ENCODE measurements around the gene OOEP.
"Not testable (repeated sequence)": the region's sequence is repeated elsewhere in the genome, so short reads cannot be mapped to it uniquely, and the experiment has no call there.

Gene OOEP

GRCh38 chr6:73388433-73388799, 18.7 kb upstream of the OOEP start:
- Histone ChIP-seq H3K27ac (ENCODE audit: low read depth, low read length) (no peak overlapping the region), H3K27me3 (ENCODE audit: control insufficient read depth, insufficient read depth, low read length) (no peaks in the 10 kb centered on the region), H3K9ac (ENCODE audit: low read length) (no peak overlapping the region)

GRCh38 chr6:73382462-73383113, 12.9 kb upstream of the OOEP start:
- no peak overlapping the region for H3K4me3 ChIP-seq (ENCODE audit: low read length)
- no peaks in the 10 kb centered on the region for H3K27me3 ChIP-seq (ENCODE audit: control insufficient read depth, insufficient read depth, low read length)
- H3K36me3 ChIP-seq (ENCODE audit: control insufficient read depth, insufficient read depth, low read length): no peaks in the 10 kb centered on the region
- no peak overlapping the region for H3K27ac ChIP-seq (ENCODE audit: low read depth, low read length)
- no peak overlapping the region for H3K9ac ChIP-seq (ENCODE audit: low read length)
- no peaks in the 10 kb centered on the region for H3K4me1 ChIP-seq (ENCODE audit: control insufficient read depth, insufficient read depth, low read length)

More at GRCh38 chr6:73388433-73388799, 18.7 kb upstream of the OOEP start:
- H3K36me3 ChIP-seq (ENCODE audit: control insufficient read depth, insufficient read depth, low read length): no peaks in the 10 kb centered on the region
- peaks cover 2% of the 10 kb centered on the region for H3K4me1 ChIP-seq (ENCODE audit: control insufficient read depth, insufficient read depth, low read length)
- H3K4me3 ChIP-seq (ENCODE audit: low read length): peak overlapping the region; percentile 43

GRCh38 chr6:73381531-73381930, 11.8 kb upstream of the OOEP start:
- H3K4me3 ChIP-seq (ENCODE audit: low read length); H3K4me1 ChIP-seq (ENCODE audit: control insufficient read depth, insufficient read depth, low read length); H3K27me3 ChIP-seq (ENCODE audit: control insufficient read depth, insufficient read depth, low read length); H3K27ac ChIP-seq (ENCODE audit: low read depth, low read length); H3K9ac ChIP-seq (ENCODE audit: low read length); H3K36me3 ChIP-seq (ENCODE audit: control insufficient read depth, insufficient read depth, low read length): not testable (repeated sequence)

- Histone ChIP-seq H3K4me3 (ENCODE audit: low read length) (no peak overlapping the region), H3K27me3 (ENCODE audit: control insufficient read depth, insufficient read depth, low read length) (no peaks in the 10 kb centered on the region), H3K4me1 (ENCODE audit: control insufficient read depth, insufficient read depth, low read length) (no peaks in the 10 kb centered on the region), H3K27ac (ENCODE audit: low read depth, low read length) (no peak overlapping the region), H3K36me3 (ENCODE audit: control insufficient read depth, insufficient read depth, low read length) (no peaks in the 10 kb centered on the region), H3K9ac (ENCODE audit: low read length) (no peak overlapping the region)
These were observed 7.5 kb upstream of the OOEP start for GRCh38 chr6:73377225-73377624.

- Histone ChIP-seq H3K4me3 (ENCODE audit: low read length) (no peak overlapping the region), H3K27me3 (ENCODE audit: control insufficient read depth, insufficient read depth, low read length) (no peaks in the 10 kb centered on the region), H3K27ac (ENCODE audit: low read depth, low read length) (no peak overlapping the region), H3K36me3 (ENCODE audit: control insufficient read depth, insufficient read depth, low read length) (no peaks in the 10 kb centered on the region), H3K4me1 (ENCODE audit: control insufficient read depth, insufficient read depth, low read length) (no peaks in the 10 kb centered on the region), H3K9ac (ENCODE audit: low read length) (no peak overlapping the region)
These were observed 5.5 kb upstream of the OOEP start for GRCh38 chr6:73375216-73375615.

GRCh38 chr6:73372516-73372915, 2.8 kb upstream of the OOEP start:
- Histone ChIP-seq H3K9ac (ENCODE audit: low read length) (no peak overlapping the region), H3K36me3 (ENCODE audit: control insufficient read depth, insufficient read depth, low read length) (no peaks in the 10 kb centered on the region), H3K4me1 (ENCODE audit: control insufficient read depth, insufficient read depth, low read length) (no peaks in the 10 kb centered on the region), H3K27ac (ENCODE audit: low read depth, low read length) (no peak overlapping the region), H3K4me3 (ENCODE audit: low read length) (no peak overlapping the region), H3K27me3 (ENCODE audit: control insufficient read depth, insufficient read depth, low read length) (no peaks in the 10 kb centered on the region)

- no peaks in the 10 kb centered on the region for H3K36me3 ChIP-seq (ENCODE audit: control insufficient read depth, insufficient read depth, low read length)
- no peak overlapping the region for H3K27ac ChIP-seq (ENCODE audit: low read depth, low read length)
- H3K27me3 ChIP-seq (ENCODE audit: control insufficient read depth, insufficient read depth, low read length): no peaks in the 10 kb centered on the region
- H3K4me1 ChIP-seq (ENCODE audit: control insufficient read depth, insufficient read depth, low read length): no peaks in the 10 kb centered on the region
- H3K4me3 ChIP-seq (ENCODE audit: low read length): no peak overlapping the region
- no peak overlapping the region for H3K9ac ChIP-seq (ENCODE audit: low read length)
These were observed 2.3 kb upstream of the OOEP start for GRCh38 chr6:73371984-73372383.

- no peaks in the 10 kb centered on the region for H3K27me3 ChIP-seq (ENCODE audit: control insufficient read depth, insufficient read depth, low read length)
- H3K9ac ChIP-seq (ENCODE audit: low read length): no peak overlapping the region
- no peaks in the 10 kb centered on the region for H3K36me3 ChIP-seq (ENCODE audit: control insufficient read depth, insufficient read depth, low read length)
- no peak overlapping the region for H3K27ac ChIP-seq (ENCODE audit: low read depth, low read length)
- H3K4me1 ChIP-seq (ENCODE audit: control insufficient read depth, insufficient read depth, low read length): no peaks in the 10 kb centered on the region
- H3K4me3 ChIP-seq (ENCODE audit: low read length): no peak overlapping the region
These were observed 540 bp downstream of the OOEP start for GRCh38 chr6:73369157-73369556.

- Histone ChIP-seq H3K27ac (ENCODE audit: low read depth, low read length) (no peak overlapping the region), H3K9ac (ENCODE audit: low read length) (no peak overlapping the region), H3K4me1 (ENCODE audit: control insufficient read depth, insufficient read depth, low read length) (no peaks in the 10 kb centered on the region), H3K4me3 (ENCODE audit: low read length) (no peak overlapping the region), H3K36me3 (ENCODE audit: control insufficient read depth, insufficient read depth, low read length) (no peaks in the 10 kb centered on the region), H3K27me3 (ENCODE audit: control insufficient read depth, insufficient read depth, low read length) (no peaks in the 10 kb centered on the region)
These were observed 1.0 kb downstream of the OOEP start for GRCh38 chr6:73368675-73369074.

GRCh38 chr6:73367761-73368355, 1.8 kb downstream of the OOEP start:
- Histone ChIP-seq H3K4me1 (ENCODE audit: control insufficient read depth, insufficient read depth, low read length) (no peaks in the 10 kb centered on the region), H3K36me3 (ENCODE audit: control insufficient read depth, insufficient read depth, low read length) (no peaks in the 10 kb centered on the region), H3K4me3 (ENCODE audit: low read length) (no peak overlapping the region), H3K27ac (ENCODE audit: low read depth, low read length) (no peak overlapping the region), H3K9ac (ENCODE audit: low read length) (no peak overlapping the region), H3K27me3 (ENCODE audit: control insufficient read depth, insufficient read depth, low read length) (no peaks in the 10 kb centered on the region)

- H3K36me3 ChIP-seq (ENCODE audit: control insufficient read depth, insufficient read depth, low read length): no peaks in the 10 kb centered on the region
- no peak overlapping the region for H3K27ac ChIP-seq (ENCODE audit: low read depth, low read length)
- no peak overlapping the region for H3K4me3 ChIP-seq (ENCODE audit: low read length)
- no peak overlapping the region for H3K9ac ChIP-seq (ENCODE audit: low read length)
- H3K27me3 ChIP-seq (ENCODE audit: control insufficient read depth, insufficient read depth, low read length): no peaks in the 10 kb centered on the region
- H3K4me1 ChIP-seq (ENCODE audit: control insufficient read depth, insufficient read depth, low read length): no peaks in the 10 kb centered on the region
These were observed 5.1 kb downstream of the OOEP start for GRCh38 chr6:73364549-73364948.

- Histone ChIP-seq H3K9ac (ENCODE audit: low read length) (no peak overlapping the region), H3K36me3 (ENCODE audit: control insufficient read depth, insufficient read depth, low read length) (no peaks in the 10 kb centered on the region), H3K4me3 (ENCODE audit: low read length) (no peak overlapping the region), H3K27ac (ENCODE audit: low read depth, low read length) (no peak overlapping the region), H3K27me3 (ENCODE audit: control insufficient read depth, insufficient read depth, low read length) (no peaks in the 10 kb centered on the region), H3K4me1 (ENCODE audit: control insufficient read depth, insufficient read depth, low read length) (no peaks in the 10 kb centered on the region)
These were observed 5.6 kb downstream of the OOEP start for GRCh38 chr6:73364121-73364520.

GRCh38 chr6:73363537-73363875, 6.2 kb downstream of the OOEP start:
- no peak overlapping the region for H3K27ac ChIP-seq (ENCODE audit: low read depth, low read length)
- no peak overlapping the region for H3K9ac ChIP-seq (ENCODE audit: low read length)
- H3K36me3 ChIP-seq (ENCODE audit: control insufficient read depth, insufficient read depth, low read length): no peaks in the 10 kb centered on the region
- no peak overlapping the region for H3K4me3 ChIP-seq (ENCODE audit: low read length)
- H3K27me3 ChIP-seq (ENCODE audit: control insufficient read depth, insufficient read depth, low read length): no peaks in the 10 kb centered on the region
- no peaks in the 10 kb centered on the region for H3K4me1 ChIP-seq (ENCODE audit: control insufficient read depth, insufficient read depth, low read length)
